HG03558 (cell line): Measurements from ENCODE around the gene GRK5.

Source experiments
- ATAC-seq: cut with Tn5 transposase; IDR thresholded peaks from one replicate; pipeline ENCODE4 v1.9.1; 2021; ENCODE audit warnings: moderate number of reproducible peaks; ENCODE audit not compliant: unreplicated experiment; ENCODE audit errors: extremely low read depth

Gene GRK5

DNA sequence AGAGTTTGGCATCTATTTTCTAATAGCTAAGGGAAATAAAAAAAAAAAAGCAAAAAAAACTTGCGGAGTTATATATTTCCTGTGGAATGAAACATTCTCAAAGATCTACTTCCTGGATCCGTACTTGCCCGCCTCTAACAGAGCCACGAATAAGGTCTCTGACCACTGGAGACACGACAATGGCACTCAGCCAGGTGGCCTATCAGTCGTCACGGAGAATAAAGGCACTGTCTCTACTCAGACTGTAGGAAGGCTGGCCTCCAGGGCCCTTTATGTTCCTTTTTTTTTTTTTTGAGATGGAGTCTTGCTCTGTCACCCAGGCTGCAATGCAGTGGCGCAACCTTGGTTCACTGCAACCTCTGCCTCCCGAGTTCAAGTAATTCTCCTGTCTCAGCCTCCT, 276.5 kb downstream of the GRK5 start:
- ATAC-seq: no peak

DNA sequence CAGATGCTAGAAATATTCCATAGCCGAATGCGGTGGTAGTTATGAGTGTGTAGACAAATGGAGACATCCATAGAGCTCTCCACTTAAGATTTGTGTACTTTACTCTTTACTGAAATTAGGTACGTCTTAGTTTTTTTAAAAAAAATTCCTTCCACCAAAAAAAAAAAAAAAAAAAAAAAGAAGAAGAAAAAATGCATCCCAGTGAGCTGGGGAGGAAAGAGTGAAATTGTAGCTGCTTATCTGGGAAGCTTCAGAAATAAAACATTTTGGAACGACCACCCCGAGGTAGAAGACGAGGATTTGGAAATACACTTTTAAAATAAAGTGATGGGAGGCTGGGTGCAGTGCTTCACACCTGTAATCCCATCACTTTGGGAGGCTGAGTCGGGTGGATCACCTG, 281.3 kb downstream of the GRK5 start:
- no peak for ATAC-seq

DNA sequence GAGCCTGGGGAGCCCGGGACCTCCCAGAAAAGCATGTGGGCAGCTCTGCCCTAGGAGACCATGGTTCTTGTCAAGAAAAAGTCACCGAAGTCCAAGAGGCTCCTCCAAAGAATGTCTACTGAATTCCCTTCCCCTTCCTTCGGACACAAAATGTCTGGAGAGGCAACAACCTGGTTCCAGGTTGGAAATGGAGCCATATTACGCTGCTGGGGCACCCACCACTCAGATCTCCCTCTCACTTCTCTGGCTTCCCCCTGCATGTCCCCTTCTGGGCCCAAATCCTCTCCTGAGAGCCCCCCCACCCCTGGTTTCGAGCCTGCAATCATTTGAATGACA, 282.6 kb downstream of the GRK5 start:
- no peak for ATAC-seq

DNA sequence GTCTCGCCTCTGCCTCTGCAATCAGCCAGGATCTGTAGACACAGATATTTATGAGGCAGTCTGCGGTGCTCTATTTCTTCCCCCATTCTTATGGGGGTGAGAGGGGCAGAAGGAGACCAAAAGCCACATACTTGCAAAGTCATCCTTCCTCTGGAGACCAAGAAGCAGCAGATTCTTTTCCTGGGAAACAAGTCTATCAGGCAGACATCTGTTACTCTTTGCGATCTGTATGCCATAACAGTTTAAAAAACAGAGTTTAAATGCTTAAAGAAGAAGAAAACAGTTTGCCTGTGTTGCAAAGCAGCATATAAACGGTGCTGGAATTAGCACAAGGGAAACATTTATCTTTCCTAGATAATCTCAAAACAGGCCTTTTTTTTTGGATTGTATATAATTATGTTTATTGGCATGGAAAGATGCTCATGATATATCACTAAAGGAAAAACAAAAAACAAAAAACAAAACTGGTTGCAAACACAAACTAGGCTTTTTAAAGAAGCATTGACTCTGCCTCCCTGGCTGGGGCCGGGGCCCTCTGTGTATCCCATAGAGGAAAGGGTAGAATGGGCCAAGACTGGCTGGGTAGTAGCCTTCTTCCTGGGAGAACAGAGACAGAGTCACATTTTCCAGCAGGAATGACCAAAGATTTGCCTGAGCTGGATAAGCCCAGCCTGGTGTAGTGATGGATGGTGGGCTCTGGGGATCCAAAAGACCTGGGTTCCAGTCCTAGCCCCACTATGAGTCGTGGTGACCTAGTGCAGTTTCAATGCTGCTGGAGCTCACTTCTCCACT, 284.8 kb downstream of the GRK5 start:
- ATAC-seq: no peak

GRCh38 chr10:119493155-119493554, 285.8 kb downstream of the GRK5 start:
- ATAC-seq: no peak

GRCh38 chr10:119494236-119495020, 287.1 kb downstream of the GRK5 start:
- no peak for ATAC-seq

DNA sequence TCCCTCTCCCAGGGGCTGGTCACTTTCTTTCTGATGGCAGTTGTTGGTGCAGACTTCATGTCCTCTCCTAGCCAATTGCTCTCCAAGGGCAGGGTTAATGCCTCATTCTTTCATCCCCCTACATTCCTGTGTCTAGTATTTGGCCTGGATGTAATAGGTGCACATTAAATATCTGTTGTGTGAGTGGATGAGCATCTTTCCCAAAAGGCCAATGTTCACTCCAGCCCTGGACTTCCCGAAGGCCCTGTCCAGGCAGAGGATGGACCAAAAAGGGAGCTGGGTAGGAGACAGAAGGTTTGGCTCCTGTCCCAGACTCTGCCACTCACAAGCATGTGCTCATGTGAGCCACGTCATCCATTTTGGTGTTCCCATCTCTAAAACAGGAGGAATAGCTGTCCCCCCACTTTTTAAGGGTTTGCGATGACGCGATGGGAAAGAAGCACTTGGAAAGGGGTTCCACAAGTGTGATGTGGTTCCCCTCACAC, 287.7 kb downstream of the GRK5 start:
- no peak for ATAC-seq

- no peak for ATAC-seq
These were observed 288.2 kb downstream of the GRK5 start for GRCh38 chr10:119495545-119495944.

- peak; percentile 77 for ATAC-seq
These were observed 288.9 kb downstream of the GRK5 start for GRCh38 chr10:119496273-119496672.

GRCh38 chr10:119497243-119497642, 289.9 kb downstream of the GRK5 start:
- no peak for ATAC-seq

DNA sequence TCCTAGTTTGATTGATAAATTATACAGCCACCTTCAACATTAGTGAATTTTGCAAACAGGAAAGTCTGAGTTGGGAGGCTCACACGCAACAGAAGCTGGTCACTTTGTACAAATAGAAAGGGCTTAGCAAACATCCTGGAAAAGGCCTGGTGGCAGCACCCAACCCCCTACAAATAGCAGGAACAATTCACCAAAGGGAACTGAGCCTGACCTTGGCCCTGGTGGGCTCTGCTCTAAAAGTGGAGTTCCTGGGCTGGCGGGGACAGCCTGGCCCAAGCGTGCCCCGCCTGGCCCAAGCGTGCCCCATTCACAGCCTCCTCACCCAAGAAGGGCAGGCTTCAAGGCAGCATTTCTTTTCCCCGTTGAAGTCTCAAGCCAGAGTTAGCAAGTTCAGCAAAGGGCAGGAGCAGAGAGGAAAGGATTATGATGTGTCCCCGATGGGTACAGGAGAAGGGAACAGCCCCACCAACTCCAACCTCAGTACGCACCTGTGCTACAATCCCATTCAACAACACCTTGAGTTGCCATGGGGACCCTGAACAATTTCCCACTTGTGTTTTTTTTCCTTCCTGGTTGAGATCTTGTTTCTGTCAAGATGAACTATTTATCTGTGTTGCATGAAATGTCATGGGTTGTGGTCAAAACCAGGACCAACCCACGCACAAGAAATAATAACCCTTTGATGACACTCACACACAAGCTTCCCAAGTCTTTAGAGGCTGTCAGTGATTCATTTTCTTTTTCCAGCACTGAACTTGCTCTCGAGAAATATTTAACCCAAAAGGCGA, 291.7 kb downstream of the GRK5 start:
- no peak for ATAC-seq

DNA sequence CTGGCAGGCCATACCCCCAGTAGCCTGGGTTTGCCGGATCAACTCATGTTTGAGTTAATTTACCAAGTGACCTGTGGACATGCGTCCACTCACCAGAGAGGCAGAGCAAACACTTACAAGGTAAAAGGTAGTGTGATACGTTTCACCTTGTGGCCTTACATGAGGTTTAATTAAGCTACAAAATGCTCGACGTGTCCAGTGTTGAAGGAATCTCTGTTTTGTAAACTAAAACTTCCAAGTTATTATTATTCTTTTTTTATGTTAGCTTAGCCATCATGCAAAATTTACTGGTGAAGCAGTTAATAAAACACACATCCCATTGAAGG, 292.3 kb downstream of the GRK5 start:
- no peak for ATAC-seq

DNA sequence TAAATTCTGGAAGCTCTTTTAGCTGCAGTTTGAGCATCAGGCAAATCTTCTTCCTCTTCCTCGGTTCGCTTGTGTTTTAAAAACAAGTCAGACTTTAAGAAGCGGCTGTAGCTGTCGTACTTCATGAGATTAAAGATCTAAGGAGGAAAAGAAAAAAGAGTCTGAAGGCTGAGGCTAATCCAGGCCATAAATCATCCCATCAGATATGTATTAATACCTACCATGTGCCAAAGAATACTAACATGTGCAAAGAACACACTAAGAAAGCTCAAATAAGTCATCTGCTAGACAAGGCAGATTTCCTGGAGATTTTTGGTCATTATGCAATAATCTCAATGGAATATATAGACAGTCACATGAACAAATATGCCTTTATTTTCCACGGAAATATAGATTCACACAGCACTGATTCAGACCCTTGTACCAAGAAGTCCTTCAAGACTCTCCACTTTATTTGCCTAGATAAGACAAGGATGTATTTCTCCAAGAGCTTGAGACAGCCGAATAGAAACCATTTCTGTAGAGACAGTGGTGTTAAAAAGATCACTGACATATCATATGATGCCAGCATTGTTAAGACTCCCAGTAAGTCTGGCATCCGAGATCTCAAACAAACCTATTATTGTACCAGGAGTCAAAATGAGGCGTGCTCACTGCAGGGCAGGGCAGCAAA, 292.9 kb downstream of the GRK5 start:
- no peak for ATAC-seq

GRCh38 chr10:119500821-119501220, 293.4 kb downstream of the GRK5 start:
- no peak for ATAC-seq

DNA sequence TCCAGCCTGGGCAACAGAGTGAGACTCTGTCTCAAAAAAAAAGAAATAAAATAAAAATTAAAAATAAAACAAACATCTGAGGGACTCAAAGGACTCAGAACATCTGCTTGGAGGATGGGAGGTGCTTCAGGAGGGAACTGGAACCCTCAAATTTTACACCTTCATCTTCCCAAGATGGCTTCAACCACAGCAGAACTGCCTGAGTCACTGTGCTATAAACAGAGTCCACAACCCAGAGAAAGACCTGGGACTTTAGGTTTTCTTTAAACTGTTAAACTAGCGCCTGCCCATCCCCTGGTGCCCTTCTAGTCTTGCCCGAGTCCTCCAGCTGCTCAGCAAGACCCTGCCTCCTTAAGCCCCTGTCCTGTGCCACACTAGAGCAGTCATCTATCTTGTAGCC, 294.3 kb downstream of the GRK5 start:
- ATAC-seq: no peak

GRCh38 chr10:119502209-119502608, 294.8 kb downstream of the GRK5 start:
- no peak for ATAC-seq

DNA sequence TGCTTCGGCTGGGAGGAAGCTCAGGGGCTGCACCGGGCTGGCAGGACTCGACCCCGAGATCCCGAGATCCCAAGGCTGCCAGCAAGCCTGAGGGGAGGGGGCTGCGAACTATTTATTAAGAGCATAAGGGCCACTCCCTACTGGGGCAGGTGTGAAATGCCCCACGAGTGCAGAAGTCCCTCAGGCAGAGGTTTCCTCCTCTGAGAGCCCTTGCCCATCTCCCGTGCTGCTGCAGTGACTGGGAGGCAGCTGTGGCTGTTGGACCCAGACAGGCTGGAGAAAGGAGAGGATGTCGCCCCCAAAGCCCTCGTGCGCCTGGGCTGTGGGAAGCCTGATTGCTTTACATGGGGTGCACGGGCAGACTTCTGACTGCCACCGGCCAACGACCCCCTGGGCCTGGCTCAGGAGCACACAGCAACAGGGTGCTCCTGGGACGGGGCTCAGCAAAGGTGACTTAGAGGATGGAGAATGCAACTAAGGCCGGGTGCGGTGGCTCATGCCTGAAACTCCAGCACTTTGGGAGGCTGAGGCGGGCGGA, 295.3 kb downstream of the GRK5 start:
- no peak for ATAC-seq

DNA sequence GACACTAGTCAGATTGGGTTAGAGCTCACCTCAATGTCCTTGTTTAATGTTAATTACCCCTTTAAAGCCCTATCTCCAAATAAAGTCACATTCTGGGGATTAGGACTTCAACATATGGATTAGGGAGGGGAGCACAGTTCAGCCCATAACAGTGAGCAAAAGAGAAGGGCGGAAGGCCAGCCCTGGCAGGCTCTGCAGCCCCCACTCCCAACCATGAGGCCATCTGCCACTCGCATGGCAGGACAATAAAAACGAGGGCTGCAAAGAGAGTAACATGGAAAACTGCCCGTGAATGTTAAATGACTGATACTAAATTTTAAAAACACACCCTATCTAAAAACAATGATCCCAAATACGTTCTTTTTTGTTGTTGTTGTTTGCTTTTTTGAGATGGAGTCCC, 296.4 kb downstream of the GRK5 start:
- ATAC-seq: no peak

- ATAC-seq: no peak
These were observed 297.3 kb downstream of the GRK5 start for GRCh38 chr10:119504651-119505050.

- no peak for ATAC-seq
These were observed 297.8 kb downstream of the GRK5 start for GRCh38 chr10:119505131-119505551.
